ENCODE measurements around the gene DELE1.
A peak's percentile ranks its signal among the peaks of the same experiment; 100 is the strongest.
"Not testable (repeated sequence)": the region's sequence is repeated elsewhere in the genome, so short reads cannot be mapped to it uniquely, and the experiment has no call there.

The DELE1 gene

GRCh38 chr5:141880961-141881801, 42.5 kb upstream of the DELE1 start:
- no peak overlapping the region for H3K4me3 ChIP-seq (ENCODE audit: control insufficient read depth, low read depth, low read length)
- no peak for DNase-seq (ENCODE audit: low read depth)
- no peak for TF ChIP-seq CTCF (conservative IDR thresholded peaks at IDR 0.05; ENCODE audit: control insufficient read depth, insufficient read depth, low read depth, low read length)

- no peak overlapping the region for H3K4me3 ChIP-seq (ENCODE audit: control insufficient read depth, low read depth, low read length)
- DNase-seq (ENCODE audit: low read depth): no peak
- no peak for TF ChIP-seq CTCF (conservative IDR thresholded peaks at IDR 0.05; ENCODE audit: control insufficient read depth, insufficient read depth, low read depth, low read length)
Observed at GRCh38 chr5:141881886-141882285, 41.8 kb upstream of the DELE1 start.

- DNase-seq (ENCODE audit: low read depth): no peak
- TF ChIP-seq CTCF (conservative IDR thresholded peaks at IDR 0.05; ENCODE audit: control insufficient read depth, insufficient read depth, low read depth, low read length): no peak
- no peak overlapping the region for H3K4me3 ChIP-seq (ENCODE audit: control insufficient read depth, low read depth, low read length)
Observed at GRCh38 chr5:141882594-141883183, 41.0 kb upstream of the DELE1 start.

GRCh38 chr5:141883184-141883891, 40.3 kb upstream of the DELE1 start:
- peak; percentile 15 for DNase-seq (ENCODE audit: low read depth)
- no peak for TF ChIP-seq CTCF (conservative IDR thresholded peaks at IDR 0.05; ENCODE audit: control insufficient read depth, insufficient read depth, low read depth, low read length)
- no peak overlapping the region for H3K4me3 ChIP-seq (ENCODE audit: control insufficient read depth, low read depth, low read length)

GRCh38 chr5:141883892-141884318, 39.8 kb upstream of the DELE1 start:
- TF ChIP-seq CTCF (conservative IDR thresholded peaks at IDR 0.05; ENCODE audit: control insufficient read depth, insufficient read depth, low read depth, low read length): no peak
- no peak overlapping the region for H3K4me3 ChIP-seq (ENCODE audit: control insufficient read depth, low read depth, low read length)
- DNase-seq (ENCODE audit: low read depth): no peak

GRCh38 chr5:141889282-141889871, 34.3 kb upstream of the DELE1 start:
- DNase-seq (ENCODE audit: low read depth): peak; percentile 36
- H3K4me3 ChIP-seq (ENCODE audit: control insufficient read depth, low read depth, low read length): no peak overlapping the region
- peak; percentile 54 for TF ChIP-seq CTCF (conservative IDR thresholded peaks at IDR 0.05; ENCODE audit: control insufficient read depth, insufficient read depth, low read depth, low read length)

- not testable (repeated sequence) for DNase-seq (ENCODE audit: low read depth); H3K4me3 ChIP-seq (ENCODE audit: control insufficient read depth, low read depth, low read length)
Observed at GRCh38 chr5:141890429-141890828, 33.2 kb upstream of the DELE1 start.

All from fibroblast of mammary gland (primary cell).